ENCODE data around the gene MTFR1L. TPM values are rescaled to one million over a fixed set of nuclear protein-coding genes. Genes with fewer than 3 reads are reported as not detected.

Gene MTFR1L
- polyA plus RNA-seq, 1 donor from 2014 or later = 115 TPM

DNA sequence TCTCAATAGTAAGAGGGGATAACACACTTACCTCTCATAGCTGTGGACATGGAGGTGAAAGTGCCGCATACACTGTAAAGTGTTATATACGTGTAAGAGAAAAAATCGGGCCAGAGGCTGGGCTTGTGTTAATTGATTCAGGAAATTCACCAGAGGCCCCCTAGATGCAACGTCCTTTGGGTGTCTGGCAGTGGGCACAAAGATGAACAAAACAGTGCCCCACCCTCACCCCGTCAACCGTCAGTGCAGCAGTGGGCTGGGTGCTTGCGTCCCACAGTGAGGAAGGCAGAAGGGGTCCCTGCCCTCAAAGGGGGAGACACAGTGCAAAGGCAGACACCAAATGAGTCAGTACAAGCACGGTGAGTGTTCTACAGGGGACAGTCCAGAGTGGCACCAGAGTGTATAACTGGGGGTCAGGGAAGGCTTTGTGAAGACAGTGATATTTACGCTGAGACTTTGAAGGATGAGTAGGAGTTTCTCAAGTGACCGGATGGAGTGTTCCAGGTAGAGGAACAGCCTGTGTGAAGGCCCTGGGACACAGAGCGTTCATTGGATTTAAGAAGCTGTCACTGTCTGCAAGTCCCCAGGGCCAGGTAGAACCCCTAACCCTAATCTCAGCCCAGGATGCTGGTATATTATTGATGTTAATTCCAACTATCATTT lies 6.6 kb upstream of the MTFR1L start:
- Histone ChIP-seq H3K4me2 (ENCODE audit: low read length) (no peak overlapping the region), H3K36me3 (ENCODE audit: insufficient read depth, low read length) (no peaks in the 10 kb centered on the region), H3K9me3 (ENCODE audit: low read length) (no peaks in the 10 kb centered on the region), H3K4me3 (ENCODE audit: low read length) (no peak overlapping the region), H3K27ac (ENCODE audit: low read length) (no peak overlapping the region), H2AFZ (ENCODE audit: low read depth, low read length) (no peak overlapping the region), H3K27me3 (ENCODE audit: insufficient read depth, low read depth, low read length) (no peaks in the 10 kb centered on the region), H3K9me2 (ENCODE audit: insufficient read depth, low read length) (no peaks in the 10 kb centered on the region), H3F3A (ENCODE audit: insufficient read depth, low read length, poor library complexity, severe bottlenecking) (no peaks in the 10 kb centered on the region), H3K79me2 (replicated peaks; ENCODE audit: insufficient read depth, low read length) (no peaks in the 10 kb centered on the region), H4K20me1 (ENCODE audit: insufficient read depth) (no peaks in the 10 kb centered on the region), H3K9ac (ENCODE audit: low read length) (no peak overlapping the region)
- TF ChIP-seq RAD21 (conservative IDR thresholded peaks at IDR 0.05) = no peak
- TF ChIP-seq, protein P1, sequence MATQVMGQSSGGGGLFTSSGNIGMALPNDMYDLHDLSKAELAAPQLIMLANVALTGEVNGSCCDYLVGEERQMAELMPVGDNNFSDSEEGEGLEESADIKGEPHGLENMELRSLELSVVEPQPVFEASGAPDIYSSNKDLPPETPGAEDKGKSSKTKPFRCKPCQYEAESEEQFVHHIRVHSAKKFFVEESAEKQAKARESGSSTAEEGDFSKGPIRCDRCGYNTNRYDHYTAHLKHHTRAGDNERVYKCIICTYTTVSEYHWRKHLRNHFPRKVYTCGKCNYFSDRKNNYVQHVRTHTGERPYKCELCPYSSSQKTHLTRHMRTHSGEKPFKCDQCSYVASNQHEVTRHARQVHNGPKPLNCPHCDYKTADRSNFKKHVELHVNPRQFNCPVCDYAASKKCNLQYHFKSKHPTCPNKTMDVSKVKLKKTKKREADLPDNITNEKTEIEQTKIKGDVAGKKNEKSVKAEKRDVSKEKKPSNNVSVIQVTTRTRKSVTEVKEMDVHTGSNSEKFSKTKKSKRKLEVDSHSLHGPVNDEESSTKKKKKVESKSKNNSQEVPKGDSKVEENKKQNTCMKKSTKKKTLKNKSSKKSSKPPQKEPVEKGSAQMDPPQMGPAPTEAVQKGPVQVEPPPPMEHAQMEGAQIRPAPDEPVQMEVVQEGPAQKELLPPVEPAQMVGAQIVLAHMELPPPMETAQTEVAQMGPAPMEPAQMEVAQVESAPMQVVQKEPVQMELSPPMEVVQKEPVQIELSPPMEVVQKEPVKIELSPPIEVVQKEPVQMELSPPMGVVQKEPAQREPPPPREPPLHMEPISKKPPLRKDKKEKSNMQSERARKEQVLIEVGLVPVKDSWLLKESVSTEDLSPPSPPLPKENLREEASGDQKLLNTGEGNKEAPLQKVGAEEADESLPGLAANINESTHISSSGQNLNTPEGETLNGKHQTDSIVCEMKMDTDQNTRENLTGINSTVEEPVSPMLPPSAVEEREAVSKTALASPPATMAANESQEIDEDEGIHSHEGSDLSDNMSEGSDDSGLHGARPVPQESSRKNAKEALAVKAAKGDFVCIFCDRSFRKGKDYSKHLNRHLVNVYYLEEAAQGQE (IDR thresholded peaks at IDR 0.05; ENCODE audit: borderline replicate concordance) = no peak

DNA sequence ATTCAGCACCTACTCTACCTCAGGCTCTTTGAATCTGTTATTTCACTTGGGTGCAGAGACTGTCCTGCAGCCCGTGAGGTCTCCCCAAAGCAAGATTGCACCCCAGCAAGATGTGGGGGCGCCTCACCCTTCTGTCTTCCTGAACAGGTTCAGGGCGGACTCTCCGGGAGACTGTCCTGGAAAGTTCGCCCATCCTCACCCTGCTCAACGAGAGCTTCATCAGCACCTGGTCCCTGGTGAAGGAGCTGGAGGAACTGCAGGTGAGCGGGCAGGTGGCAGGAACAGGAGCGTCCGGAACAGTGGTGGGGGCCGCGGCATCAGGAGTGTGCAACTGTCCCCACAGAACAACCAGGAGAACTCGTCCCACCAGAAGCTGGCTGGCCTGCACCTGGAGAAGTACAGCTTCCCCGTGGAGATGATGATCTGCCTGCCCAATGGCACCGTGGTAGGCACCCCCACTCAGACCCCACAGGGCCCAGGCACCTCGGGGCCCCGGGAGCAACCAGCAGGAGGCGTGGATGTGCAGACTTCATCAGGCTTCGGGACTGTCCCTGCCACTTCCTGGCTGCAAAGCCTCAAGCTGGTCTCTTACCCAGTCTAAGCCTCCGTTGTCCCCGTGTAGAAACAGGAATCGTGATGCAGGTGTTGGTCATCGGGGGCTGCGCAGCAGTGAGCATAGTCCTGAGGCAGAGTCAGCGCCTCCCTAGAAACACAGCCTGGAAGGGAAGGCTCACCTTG lies 5.9 kb upstream of the MTFR1L start:
- Histone ChIP-seq H3F3A (ENCODE audit: insufficient read depth, low read length, poor library complexity, severe bottlenecking) (no peaks in the 10 kb centered on the region), H3K27ac (ENCODE audit: low read length) (no peak overlapping the region), H4K20me1 (ENCODE audit: insufficient read depth) (no peaks in the 10 kb centered on the region), H3K4me2 (ENCODE audit: low read length) (no peak overlapping the region), H2AFZ (ENCODE audit: low read depth, low read length) (no peak overlapping the region), H3K4me3 (ENCODE audit: low read length) (no peak overlapping the region), H3K9ac (ENCODE audit: low read length) (no peak overlapping the region), H3K79me2 (replicated peaks; ENCODE audit: insufficient read depth, low read length) (no peaks in the 10 kb centered on the region), H3K36me3 (ENCODE audit: insufficient read depth, low read length) (no peaks in the 10 kb centered on the region), H3K9me2 (ENCODE audit: insufficient read depth, low read length) (no peaks in the 10 kb centered on the region), H3K9me3 (ENCODE audit: low read length) (no peaks in the 10 kb centered on the region), H3K27me3 (ENCODE audit: insufficient read depth, low read depth, low read length) (no peaks in the 10 kb centered on the region)
- TF ChIP-seq, protein P2, sequence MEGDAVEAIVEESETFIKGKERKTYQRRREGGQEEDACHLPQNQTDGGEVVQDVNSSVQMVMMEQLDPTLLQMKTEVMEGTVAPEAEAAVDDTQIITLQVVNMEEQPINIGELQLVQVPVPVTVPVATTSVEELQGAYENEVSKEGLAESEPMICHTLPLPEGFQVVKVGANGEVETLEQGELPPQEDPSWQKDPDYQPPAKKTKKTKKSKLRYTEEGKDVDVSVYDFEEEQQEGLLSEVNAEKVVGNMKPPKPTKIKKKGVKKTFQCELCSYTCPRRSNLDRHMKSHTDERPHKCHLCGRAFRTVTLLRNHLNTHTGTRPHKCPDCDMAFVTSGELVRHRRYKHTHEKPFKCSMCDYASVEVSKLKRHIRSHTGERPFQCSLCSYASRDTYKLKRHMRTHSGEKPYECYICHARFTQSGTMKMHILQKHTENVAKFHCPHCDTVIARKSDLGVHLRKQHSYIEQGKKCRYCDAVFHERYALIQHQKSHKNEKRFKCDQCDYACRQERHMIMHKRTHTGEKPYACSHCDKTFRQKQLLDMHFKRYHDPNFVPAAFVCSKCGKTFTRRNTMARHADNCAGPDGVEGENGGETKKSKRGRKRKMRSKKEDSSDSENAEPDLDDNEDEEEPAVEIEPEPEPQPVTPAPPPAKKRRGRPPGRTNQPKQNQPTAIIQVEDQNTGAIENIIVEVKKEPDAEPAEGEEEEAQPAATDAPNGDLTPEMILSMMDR (IDR thresholded peaks at IDR 0.05; ENCODE audit: poor library complexity, severe bottlenecking) = no peak
- TF ChIP-seq RAD21 (conservative IDR thresholded peaks at IDR 0.05) = no peak
- TF ChIP-seq TAF1 (IDR thresholded peaks at IDR 0.05; ENCODE audit: low read depth) = no peak
- TF ChIP-seq POLR2AphosphoS5 (IDR thresholded peaks at IDR 0.05) = no peak
- TF ChIP-seq MXI1 (conservative IDR thresholded peaks at IDR 0.05; ENCODE audit: poor library complexity, severe bottlenecking) = no peak
- TF ChIP-seq, protein P1 (IDR thresholded peaks at IDR 0.05; ENCODE audit: borderline replicate concordance) = no peak
- no peak for TF ChIP-seq SMC3 (conservative IDR thresholded peaks at IDR 0.05; ENCODE audit: poor library complexity)
- no peak for TF ChIP-seq EP300 (conservative IDR thresholded peaks at IDR 0.05; ENCODE audit: poor library complexity, severe bottlenecking)
- no peak for TF ChIP-seq EZH2 (IDR thresholded peaks at IDR 0.05; ENCODE audit: borderline replicate concordance, insufficient read depth, low read length, poor library complexity, severe bottlenecking)

Data from neural cell (in vitro differentiated cells).